ENCODE data around the gene THYN1. TPM values are rescaled to one million over a fixed set of nuclear protein-coding genes. Genes with fewer than 3 reads are reported as not detected.
A peak's percentile ranks its signal among the peaks of the same experiment; 100 is the strongest.

Gene THYN1
- total and polyA plus RNA-seq, 11 donors = 34.1 to 59.4 (median 41.9) TPM

DNA sequence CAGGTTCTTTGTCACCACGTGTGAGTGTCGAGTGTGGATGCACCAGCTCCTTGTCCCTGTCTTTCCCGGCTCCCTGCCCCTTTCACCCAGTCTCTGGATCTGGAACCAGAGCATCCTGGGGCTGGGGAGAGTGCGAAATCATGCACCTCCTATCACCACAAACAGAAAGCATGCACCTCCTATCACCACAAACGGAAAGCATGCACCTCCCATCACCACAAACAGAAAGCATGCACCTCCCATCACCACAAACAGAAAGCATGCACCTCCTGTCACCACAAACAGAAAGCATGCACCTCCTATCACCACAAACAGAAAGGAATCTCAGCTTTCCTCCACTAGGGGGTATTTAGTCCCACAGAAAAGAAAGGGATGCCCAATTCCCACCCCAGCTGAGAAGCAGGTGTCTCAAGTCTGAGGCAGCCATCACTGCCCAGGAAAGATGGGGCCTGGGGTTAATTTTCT, 17.1 kb upstream of the THYN1 start:
- no peak for ATAC-seq
- Histone ChIP-seq H3K36me3 (peaks cover 0 to 7% (median 2%) of the 10 kb centered on the region in 9 donors), H3K4me1 (peaks cover 0 to 12% (median 0%) of the 10 kb centered on the region in 12 donors), H3K4me3 (no peak overlapping the region), H3K27ac (no peak overlapping the region), H3K9me3 (no peaks in the 10 kb centered on the region), H3K27me3 (peaks cover 11 to 61% (median 37%) of the 10 kb centered on the region in 9 donors)
- 15 to 33% (median 20%) methylated on average over 5 of the region's 5 CpGs for whole genome bisulfite sequencing, 4 donors
- no peak for TF ChIP-seq POLR2A (IDR thresholded peaks at IDR 0.05)
- TF ChIP-seq, protein P1, sequence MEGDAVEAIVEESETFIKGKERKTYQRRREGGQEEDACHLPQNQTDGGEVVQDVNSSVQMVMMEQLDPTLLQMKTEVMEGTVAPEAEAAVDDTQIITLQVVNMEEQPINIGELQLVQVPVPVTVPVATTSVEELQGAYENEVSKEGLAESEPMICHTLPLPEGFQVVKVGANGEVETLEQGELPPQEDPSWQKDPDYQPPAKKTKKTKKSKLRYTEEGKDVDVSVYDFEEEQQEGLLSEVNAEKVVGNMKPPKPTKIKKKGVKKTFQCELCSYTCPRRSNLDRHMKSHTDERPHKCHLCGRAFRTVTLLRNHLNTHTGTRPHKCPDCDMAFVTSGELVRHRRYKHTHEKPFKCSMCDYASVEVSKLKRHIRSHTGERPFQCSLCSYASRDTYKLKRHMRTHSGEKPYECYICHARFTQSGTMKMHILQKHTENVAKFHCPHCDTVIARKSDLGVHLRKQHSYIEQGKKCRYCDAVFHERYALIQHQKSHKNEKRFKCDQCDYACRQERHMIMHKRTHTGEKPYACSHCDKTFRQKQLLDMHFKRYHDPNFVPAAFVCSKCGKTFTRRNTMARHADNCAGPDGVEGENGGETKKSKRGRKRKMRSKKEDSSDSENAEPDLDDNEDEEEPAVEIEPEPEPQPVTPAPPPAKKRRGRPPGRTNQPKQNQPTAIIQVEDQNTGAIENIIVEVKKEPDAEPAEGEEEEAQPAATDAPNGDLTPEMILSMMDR (IDR thresholded peaks at IDR 0.05) = no peak
- intact Hi-C loops (cut with DNase I) = no loop called here
- DNase-seq = no peak

DNA sequence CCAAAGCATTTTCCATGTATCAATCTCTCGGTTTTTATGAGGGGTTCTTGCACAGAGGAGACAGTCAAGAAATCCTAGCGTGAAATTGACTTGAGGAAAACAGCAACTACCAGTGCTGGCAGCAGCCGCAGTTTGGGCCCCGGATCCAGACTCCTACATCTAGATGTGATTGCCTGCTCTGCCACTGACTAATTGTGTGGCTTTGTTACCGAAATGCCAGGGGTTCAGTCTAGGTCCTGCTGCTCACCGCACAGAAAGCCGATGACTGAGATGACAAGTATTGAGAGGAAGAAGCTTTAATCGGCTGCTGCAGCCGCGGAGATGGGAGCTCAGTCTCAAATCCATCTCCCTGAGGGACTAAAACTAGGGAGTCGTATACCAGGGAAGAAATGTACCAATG, 14.8 kb upstream of the THYN1 start:
- Histone ChIP-seq H3K36me3 (peaks cover 0 to 25% (median 15%) of the 10 kb centered on the region in 9 donors), H3K4me3 (no peak overlapping the region), H3K27ac (no peak overlapping the region), H3K27me3 (peaks cover under 1 to 38% (median 14%) of the 10 kb centered on the region in 9 donors), H3K4me1 (peaks cover 0 to 12% (median 0%) of the 10 kb centered on the region in 12 donors), H3K9me3 (no peaks in the 10 kb centered on the region)
- intact Hi-C loops (cut with DNase I) = no loop called here
- TF ChIP-seq, protein P1 (IDR thresholded peaks at IDR 0.05) = no peak
- no peak for TF ChIP-seq POLR2A (IDR thresholded peaks at IDR 0.05)
- 86 to 90% (median 88%) methylated on average over 11 of the region's 11 CpGs for WGBS, 4 donors
- DNase-seq = no peak
- no peak for ATAC-seq

DNA sequence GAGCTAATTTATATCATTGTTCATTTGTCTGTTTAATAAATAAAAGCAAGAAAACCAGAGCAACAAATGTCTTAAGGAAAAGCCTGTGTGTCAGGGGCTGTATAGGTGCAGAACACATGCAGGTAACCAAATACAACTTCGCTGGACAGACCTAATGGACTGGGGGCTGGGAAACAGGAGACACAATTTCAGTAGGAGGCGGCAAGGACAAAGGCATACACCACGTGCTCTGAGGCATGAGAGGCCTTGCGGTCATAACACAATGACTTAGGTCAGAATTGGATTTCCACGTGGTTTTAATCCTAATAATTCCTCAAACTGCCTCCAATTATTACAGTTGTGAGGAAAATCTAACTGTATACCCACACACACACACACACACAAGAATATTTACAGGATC, 14.3 kb upstream of the THYN1 start:
- intact Hi-C loops (cut with DNase I) = no loop called here
- TF ChIP-seq, protein P1 (IDR thresholded peaks at IDR 0.05) = no peak
- no peak for TF ChIP-seq POLR2A (IDR thresholded peaks at IDR 0.05)
- H3K4me3 ChIP-seq = no peak overlapping the region
- H3K27me3 ChIP-seq = peaks cover 0 to 33% (median 11%) of the 10 kb centered on the region in 9 donors
- H3K4me1 ChIP-seq = peaks cover 0 to 12% (median 0%) of the 10 kb centered on the region in 12 donors
- no peak for ATAC-seq
- H3K36me3 ChIP-seq = peaks cover 0 to 30% (median 20%) of the 10 kb centered on the region in 9 donors
- DNase-seq = no peak
- H3K9me3 ChIP-seq = no peaks in the 10 kb centered on the region
- H3K27ac ChIP-seq = no peak overlapping the region
- WGBS, 4 donors = 78 to 85% (median 82%) methylated on average over 5 of the region's 5 CpGs

DNA sequence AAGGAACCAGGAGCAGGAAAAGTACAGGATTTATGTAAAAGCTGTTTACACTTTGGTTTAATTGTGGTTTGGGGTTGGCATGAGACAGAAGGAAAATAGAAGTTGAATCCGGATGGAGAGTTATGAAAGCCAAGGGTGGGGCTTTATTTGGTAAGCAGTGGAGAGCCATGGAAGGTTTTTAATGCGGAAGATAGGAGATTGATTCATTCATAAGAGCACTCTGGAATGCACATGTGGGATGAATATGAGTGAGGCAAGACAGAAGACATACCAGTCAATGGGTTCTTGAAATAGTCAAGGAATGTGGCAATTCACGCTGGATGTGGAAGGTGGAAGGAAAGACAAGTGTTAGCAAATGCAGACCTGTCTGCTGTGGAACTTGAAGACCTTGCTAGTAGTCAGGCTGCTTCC, 13.7 kb upstream of the THYN1 start:
- peak in 2 of 4 donors; percentile 46 to 48 for ATAC-seq
- no peak overlapping the region for H3K27ac ChIP-seq

More for the DNA sequence above, 13.7 kb upstream of the THYN1 start:
- Histone ChIP-seq H3K4me3 (no peak overlapping the region), H3K36me3 (peaks cover 0 to 36% (median 26%) of the 10 kb centered on the region in 9 donors), H3K27me3 (peaks cover 0 to 27% (median 7%) of the 10 kb centered on the region in 9 donors), H3K4me1 (peaks cover 0 to 12% (median 0%) of the 10 kb centered on the region in 12 donors), H3K9me3 (no peaks in the 10 kb centered on the region)
- WGBS, 4 donors = 58 to 73% (median 66%) methylated on average over 3 of the region's 3 CpGs
- DNase-seq = no peak
- intact Hi-C loops (cut with DNase I) = no loop called here
- no peak for TF ChIP-seq POLR2A (IDR thresholded peaks at IDR 0.05)
- TF ChIP-seq, protein P1 (IDR thresholded peaks at IDR 0.05) = no peak

All from heart left ventricle (tissue), 16 donors.